ENCODE results near the gene PLXNA2. TPM values are rescaled to one million over a fixed set of nuclear protein-coding genes. Genes with fewer than 3 reads are reported as not detected.

PLXNA2 gene
- total and polyA plus RNA-seq, 2 donors (not counting 3 experiments of a cell fraction or from before 2014, with no cell fraction given) = 42.6 to 229 TPM

DNA sequence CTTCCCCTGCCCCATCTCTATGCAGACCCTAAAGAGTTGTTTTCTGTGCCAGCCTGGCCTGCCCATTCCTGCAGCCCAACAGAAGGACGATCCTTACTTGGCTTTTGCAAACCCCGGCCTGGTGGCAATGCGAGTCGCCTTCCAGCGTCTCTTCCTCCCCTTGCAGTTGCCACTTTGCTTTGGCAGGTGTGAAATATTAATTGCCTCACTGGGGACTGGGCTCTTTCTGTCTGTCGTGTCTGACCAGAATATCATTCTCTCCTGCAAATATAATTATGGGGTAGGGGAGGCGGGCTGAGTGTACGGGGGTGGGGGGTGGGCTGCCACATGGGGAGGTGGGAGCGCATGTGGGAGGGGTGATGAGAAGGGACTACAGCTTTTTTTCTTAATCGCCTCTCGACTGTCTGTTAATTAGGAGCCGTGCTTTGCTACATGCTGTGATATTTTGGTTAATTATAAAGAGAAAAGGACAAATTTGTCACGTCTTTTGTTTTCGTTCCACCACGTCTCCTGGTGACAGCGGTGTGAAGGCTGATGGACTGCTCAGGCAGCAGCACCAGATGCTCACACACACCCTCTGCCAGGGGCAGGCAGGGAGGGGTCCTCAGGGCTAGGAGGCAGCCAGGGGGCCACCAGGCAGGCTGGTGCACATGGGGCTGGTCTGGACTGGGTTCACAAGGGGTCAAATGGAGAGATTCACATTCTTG is 253.2 kb downstream of the PLXNA2 start:
- ChIA-PET CTCF (interaction anchor here (0.6 kb wide), 1 partner anchor 17 kb away, joined by 3 read pairs; no protein-coding TSS in a partner anchor), POLR2A (no interaction called here)
- Histone ChIP-seq H3K79me2 (ENCODE audit: control insufficient read depth, insufficient read depth, low read length) (no peaks in the 10 kb centered on the region), H3K4me3 (replicated peaks in 1 of 3; ENCODE audit: insufficient read depth in 1 of 3, low read depth in 1 of 3, low read length in 3 of 3) (no peak overlapping the region), H2AFZ (ENCODE audit: low read depth, low read length) (no peak overlapping the region), H3K4me2 (ENCODE audit: insufficient read depth, low read length) (no peak overlapping the region), H3K36me3 (ENCODE audit: control insufficient read depth in 2 of 2, extremely low read depth in 1 of 2, insufficient read depth in 2 of 2, low read length in 2 of 2) (no peaks in the 10 kb centered on the region), H3K9ac (replicated peaks; ENCODE audit: extremely low read depth, insufficient read depth, low read length) (no peak overlapping the region), H3K9me3 (replicated peaks; ENCODE audit: control insufficient read depth, insufficient read depth, low read length) (no peaks in the 10 kb centered on the region), H3K4me1 (ENCODE audit: control insufficient read depth, extremely low read depth, insufficient read depth, low read length) (no peaks in the 10 kb centered on the region), H3K27ac (ENCODE audit: insufficient read depth, low read depth, low read length) (no peak overlapping the region), H3K27me3 (ENCODE audit: control insufficient read depth in 2 of 2, insufficient read depth in 2 of 2, low read length in 2 of 2) (peaks cover 31 to 41% of the 10 kb centered on the region in 2 experiments), H3K9me1 (replicated peaks; ENCODE audit: control insufficient read depth, extremely low read depth, insufficient read depth, low read length) (no peaks in the 10 kb centered on the region), H4K20me1 (replicated peaks; ENCODE audit: control insufficient read depth, extremely low read depth, insufficient read depth, low read length) (no peaks in the 10 kb centered on the region)
- TF ChIP-seq MAX (IDR thresholded peaks at IDR 0.05; ENCODE audit: insufficient read depth, insufficient read length) (no peak), JUN (IDR thresholded peaks at IDR 0.05; ENCODE audit: borderline replicate concordance, insufficient read depth, insufficient read length, low read depth) (no peak), POLR2A (IDR thresholded peaks at IDR 0.05; ENCODE audit: low read depth, low read length) (no peak), MYC (IDR thresholded peaks at IDR 0.05; ENCODE audit: low read depth, low read length) (no peak), POLR2AphosphoS5 (IDR thresholded peaks at IDR 0.05; ENCODE audit: insufficient read depth, low read depth, low read length) (no peak), EZH2 (IDR thresholded peaks at IDR 0.05; ENCODE audit: borderline replicate concordance, low read depth, low read length, severe bottlenecking) (no peak), FOS (IDR thresholded peaks at IDR 0.05; ENCODE audit: borderline replicate concordance, insufficient read depth, low read length) (no peak), GATA2 (IDR thresholded peaks at IDR 0.05; ENCODE audit: insufficient read depth, insufficient read length, low read depth, low read length) (no peak)
- TF ChIP-seq, protein P1, sequence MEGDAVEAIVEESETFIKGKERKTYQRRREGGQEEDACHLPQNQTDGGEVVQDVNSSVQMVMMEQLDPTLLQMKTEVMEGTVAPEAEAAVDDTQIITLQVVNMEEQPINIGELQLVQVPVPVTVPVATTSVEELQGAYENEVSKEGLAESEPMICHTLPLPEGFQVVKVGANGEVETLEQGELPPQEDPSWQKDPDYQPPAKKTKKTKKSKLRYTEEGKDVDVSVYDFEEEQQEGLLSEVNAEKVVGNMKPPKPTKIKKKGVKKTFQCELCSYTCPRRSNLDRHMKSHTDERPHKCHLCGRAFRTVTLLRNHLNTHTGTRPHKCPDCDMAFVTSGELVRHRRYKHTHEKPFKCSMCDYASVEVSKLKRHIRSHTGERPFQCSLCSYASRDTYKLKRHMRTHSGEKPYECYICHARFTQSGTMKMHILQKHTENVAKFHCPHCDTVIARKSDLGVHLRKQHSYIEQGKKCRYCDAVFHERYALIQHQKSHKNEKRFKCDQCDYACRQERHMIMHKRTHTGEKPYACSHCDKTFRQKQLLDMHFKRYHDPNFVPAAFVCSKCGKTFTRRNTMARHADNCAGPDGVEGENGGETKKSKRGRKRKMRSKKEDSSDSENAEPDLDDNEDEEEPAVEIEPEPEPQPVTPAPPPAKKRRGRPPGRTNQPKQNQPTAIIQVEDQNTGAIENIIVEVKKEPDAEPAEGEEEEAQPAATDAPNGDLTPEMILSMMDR (IDR thresholded peaks at IDR 0.05; ENCODE audit: extremely low read depth in 1 of 2, insufficient read depth in 1 of 2, low read depth in 1 of 2, low read length in 2 of 2) = no peak
- FAIRE-seq (no peak), DNase-seq (ENCODE audit: low read depth, low spot score) (no peak)
- intact Hi-C loops (cut with micrococcal nuclease) (no loop called here), dilution Hi-C loops (cut with MboI; ENCODE audit: extremely low pct_ligation_motif_present, low sequenced_read_pairs) (no loop called here)
- BruUV-seq (replicated peaks) = no TSS peak
